SK-N-MC (cell line): ENCODE results near the gene MED27.

Experiments
- EZH2 ChIP-seq: fragments of 200-600 bp; sonication (generic); IDR thresholded peaks from one replicate; pipeline ENCODE4 v1.6.1; 2017; ENCODE audit warnings: antibody characterized with exemption
- FOXP2 ChIP-seq: optimal IDR thresholded peaks from 2 replicates; pipeline ENCODE3; 2011; ENCODE audit warnings: mild to moderate bottlenecking, moderate library complexity; ENCODE audit not compliant: insufficient read depth; ENCODE audit errors: extremely low read length, control extremely low read depth
- POLR2AphosphoS5 ChIP-seq: IDR thresholded peaks from 2 replicates; pipeline ENCODE4 v1.6.1; 2012; ENCODE audit warnings: mild to moderate bottlenecking, low read depth, low read length, borderline replicate concordance

- TF ChIP-seq EZH2 = no peak
- no peak for TF ChIP-seq POLR2AphosphoS5
- no peak for TF ChIP-seq FOXP2
Observed at GRCh38 chr9:132090771-132091170, 11.1 kb upstream of the MED27 start.
